NCI-H1436 treated with DMSO at 0.1 percent for 48 hours (cell line): ENCODE data around the gene HIPK4.
"Not testable (repeated sequence)": the region's sequence is repeated elsewhere in the genome, so short reads cannot be mapped to it uniquely, and the experiment has no call there.

Experiments used
- DNase-seq: peaks from one replicate; lab custom pipeline; 2025; lab: John Stamatoyannopoulos, UW

Gene HIPK4

DNA sequence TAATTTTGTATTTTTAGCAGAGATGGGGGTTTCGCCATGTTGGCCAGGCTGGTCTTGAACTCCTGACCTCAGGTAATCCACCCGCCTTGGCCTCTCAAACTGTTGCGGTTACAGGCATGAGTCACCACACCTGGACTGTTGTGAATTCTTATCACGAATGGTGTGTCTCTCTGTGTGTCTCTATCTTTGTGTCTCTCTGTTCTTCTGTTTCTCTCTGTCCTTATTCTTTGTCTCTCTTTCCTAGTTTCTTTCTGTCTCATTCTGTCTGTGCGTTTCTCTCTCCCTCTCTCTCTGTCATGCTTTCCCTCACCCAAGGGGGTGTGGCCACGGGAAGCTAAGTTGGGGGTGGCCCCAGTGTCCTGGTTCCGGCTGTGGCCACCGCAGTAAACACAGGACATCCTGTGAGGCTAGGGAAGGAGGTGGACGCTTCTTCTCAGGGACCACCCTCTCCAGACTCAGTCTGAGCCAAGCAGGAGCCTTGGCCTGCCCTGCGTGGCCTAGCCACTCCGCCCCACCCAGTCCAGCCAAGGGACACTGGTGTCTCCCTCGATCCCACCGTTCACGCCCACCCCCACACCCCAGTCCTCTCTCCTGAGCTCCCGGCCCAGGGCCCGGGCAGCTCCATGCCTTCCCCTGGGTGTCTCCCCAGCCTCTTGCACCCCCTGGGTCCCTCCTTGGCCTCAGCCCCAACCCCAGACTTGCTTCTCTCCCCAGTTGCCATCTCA, 27.1 kb upstream of the HIPK4 start:
- DNase-seq: no peak

DNA sequence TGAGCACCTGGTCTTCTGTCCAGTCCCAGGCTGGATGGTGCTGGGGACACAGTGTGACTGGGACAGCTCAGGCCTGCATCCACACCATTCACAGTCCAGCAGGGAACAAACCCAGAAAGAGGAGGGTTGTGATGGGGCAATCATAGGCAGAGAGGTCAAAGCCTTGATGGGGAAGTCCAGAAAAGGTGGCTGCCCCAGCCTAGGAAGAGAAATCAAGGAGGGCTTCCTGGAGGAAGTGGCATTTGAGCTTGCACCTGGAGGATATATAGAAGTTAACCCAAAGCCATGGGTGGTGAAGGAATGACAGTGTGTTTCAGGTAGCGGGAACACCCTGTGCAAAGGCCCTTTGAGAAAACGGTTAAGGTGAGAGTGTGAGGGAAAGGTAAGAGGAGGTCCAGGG, 25.8 kb upstream of the HIPK4 start:
- no peak for DNase-seq

DNA sequence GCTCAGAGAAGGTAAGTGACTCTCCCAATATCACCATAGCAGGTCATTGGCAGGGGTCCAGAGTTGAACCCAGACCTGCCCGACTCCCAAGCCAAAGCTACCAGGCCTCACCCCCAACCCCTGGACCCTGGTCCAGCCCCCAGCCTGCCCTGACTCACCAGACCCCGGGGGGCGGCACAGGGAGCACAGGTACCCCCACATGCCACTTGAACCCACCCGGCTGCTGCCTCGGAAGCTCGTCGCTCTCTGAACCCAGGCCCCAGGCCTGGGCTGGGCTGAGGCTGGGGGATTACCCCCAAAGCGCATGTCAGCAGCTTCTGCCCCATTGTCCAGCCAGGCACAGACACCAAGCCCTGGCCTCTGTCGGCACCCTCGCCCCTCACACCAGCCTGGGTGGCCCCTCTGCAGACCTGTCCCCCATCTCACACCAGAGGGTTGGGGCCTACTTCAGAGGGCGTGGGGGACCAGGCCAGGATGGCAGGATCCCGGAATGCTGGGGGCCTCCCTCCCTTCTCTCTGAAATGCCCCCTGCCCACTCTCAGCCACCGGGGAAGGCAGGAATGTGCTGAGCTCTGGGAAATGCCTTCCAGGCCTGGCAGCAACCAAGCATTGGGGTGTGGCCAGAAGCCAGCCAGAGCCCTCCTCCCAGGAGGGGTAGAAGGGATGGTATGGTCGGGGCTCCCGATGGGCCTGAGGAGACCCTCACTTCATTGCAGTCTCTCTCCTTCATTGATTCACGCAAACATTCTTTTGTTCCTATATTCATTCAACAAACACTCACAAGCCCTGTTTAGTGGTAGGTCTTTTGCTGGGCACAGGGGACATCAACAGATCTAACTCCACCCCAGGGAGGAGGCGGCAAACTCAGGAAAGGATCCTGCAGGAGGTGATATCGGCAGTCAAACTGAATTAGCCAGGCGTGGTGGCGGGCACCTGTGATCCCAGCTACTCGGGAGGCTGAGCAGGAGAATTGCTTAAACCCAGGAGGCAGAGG, 24.9 kb upstream of the HIPK4 start:
- no peak for DNase-seq

DNA sequence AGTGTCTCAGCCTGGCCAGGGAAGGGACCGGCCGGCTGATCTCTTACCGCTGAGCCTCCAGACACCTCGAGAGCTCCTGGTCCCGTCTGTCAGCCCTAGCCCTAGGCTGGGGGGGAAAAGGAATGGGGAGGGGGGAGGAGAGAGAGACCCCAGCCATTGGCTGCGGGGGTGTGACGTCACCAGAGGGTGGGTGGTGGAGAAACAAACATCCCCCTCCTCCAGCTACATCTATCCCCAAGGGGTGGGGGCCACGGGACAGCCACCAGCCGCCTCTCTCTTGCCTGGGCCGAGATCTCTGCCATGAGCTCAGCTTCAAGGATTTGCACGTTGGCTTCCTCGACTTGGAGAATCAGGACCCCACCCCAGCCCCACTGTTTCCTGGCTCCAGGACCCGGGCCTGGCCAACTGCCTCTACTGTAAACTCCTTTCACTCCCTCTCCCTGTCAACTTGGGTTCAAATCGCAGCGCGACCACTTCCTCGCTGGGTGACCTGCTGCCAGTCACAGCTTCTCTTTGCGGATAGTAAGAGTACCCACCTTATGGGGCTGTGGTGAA, 23.4 kb upstream of the HIPK4 start, which contains the start of gene PRX:
Gene PRX (minus strand): TSS at position 88 of the 555 bp plus-strand sequence. CDS start 5,446 bp downstream, outside the sequence.
- DNase-seq: no peak

DNA sequence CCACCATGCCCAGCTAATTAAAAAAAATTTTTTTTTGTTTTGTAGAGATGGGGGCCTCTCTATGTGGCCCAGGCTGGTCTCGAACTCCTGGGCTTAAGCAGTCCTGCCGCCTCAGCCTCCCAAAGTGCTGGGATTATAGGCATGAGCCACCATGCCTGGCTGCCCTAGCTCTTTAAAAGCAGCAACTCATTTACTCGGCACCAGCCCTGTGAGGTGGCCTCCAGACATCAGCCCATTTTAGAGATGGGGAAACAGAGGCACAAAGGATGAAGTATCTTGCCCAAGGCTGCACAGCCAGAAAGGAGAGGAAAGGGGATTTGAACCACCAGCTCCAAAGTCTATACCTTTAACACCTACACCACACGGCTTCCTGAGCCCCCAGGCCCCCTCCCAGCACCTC, 22.9 kb upstream of the HIPK4 start:
- DNase-seq: no peak

DNA sequence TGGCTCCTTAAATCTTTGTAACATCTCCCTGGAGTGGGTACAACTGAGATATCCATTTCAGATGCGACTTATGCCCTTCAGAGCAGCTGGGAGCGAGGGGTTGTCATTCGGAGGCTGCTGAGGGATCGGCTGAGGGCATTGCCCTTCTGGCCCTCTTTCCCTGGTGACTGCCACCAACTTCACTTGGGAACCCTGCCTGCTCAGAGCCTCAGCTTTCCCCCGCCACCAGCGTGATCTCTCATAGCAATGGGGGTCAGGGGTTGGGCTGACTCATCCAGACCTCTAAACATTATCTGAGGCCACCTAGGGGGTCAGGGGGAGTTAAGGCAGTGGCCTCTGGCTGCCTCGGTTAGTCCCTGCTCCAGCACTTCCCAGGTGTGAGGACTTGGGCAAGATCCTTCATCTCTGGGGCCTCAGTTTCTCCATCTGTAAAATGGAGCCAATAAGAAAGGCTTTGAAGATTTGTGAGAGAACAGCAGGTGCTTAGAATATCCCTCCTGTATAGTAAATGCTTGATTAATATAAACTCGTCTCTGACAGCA, 22.0 kb upstream of the HIPK4 start:
- no peak for DNase-seq

DNA sequence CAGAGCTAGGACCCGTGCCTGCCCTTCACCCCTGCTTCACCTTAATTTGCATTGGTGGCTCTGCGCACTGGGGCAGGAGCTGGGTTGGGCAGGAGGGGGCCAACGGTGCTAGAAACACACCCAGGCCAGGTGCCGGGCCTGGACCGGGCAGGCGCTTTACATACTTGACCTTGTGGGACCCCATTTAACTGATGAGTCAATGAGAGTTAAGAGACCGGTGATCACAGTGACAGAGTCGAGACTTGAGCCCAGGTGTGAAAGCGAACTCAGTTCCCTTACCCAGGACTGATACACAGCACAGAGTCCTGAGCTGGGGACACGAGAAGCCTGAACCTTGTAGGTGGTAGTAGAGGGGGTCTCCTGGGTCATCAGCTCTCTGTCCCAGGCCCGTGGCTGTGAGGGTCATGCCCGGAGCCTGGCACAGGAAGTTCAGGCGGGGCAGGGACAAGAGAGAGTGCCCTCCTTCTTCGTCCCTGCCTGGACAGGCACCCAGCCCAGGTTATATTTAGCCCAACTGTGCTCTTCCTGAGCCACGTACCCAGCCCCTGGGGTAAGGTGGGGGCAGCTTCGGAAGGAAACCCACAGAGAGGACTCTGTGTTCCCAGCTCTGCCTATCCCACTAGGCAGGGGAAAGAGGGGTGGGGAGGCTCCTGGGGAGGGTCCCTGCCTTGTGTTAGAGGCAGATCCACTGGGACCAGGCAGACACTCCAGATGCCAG, 21.3 kb upstream of the HIPK4 start:
- DNase-seq: no peak

GRCh38 chr19:40410030-40410389, 20.0 kb upstream of the HIPK4 start:
- DNase-seq: no peak

DNA sequence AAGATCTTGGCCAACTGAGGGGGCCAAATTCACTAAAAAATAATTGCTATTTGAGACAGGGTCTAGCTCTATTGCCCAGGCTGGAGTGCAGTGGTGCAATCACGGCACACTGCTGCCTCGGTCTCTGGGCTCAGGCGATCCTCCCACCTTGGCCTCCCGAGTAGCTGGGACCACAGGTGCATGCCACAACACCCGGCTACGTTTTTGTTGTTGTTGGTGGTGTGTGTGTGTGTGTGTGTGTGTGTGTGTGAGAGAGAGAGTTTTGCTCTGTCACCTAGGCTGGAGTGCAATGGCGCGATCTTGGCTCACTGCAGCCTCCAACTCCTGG, 18.6 kb upstream of the HIPK4 start:
- DNase-seq: not testable (repeated sequence)

DNA sequence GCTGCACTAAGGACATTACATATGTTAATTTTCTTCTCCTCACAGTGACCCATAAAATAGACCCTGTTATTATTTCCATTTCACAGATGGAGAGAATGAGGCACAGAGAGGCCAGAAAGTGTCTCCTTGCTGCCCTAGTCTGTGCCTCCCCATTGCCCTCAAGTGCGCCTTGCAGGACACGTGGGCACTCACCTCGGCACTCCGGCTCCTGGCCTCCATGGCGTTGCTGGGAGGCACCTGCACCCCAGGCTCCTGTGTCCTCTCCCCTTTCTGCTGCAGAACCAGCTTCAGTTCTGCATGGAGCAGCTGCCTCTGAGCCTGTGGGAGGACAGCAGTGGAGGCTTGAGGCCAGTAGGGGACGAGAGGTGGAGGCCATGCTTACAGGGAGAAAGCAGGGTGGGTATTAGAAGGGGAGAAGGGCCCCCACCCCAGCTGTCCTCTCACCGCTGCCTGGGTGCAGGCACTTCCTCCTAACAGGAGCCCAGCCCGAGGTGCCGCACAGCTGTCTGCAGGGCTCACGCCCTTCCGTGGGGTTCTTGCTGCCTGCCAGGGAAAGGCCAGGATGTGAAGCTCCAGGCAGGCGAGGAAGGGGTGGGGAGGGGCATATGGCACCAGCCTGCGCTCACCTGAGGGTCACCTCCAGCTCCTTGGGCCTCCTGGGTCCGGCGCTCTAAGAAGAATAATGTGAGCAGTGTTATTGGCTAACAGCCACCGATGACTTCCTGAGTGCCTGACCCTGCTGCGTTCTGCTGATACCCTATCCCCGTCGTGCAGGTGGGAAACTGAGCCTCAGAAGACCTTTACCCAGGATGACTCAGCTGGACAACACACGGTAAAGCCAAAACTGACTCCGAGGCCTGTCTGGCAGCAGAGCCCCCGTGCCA, 18.0 kb upstream of the HIPK4 start:
- DNase-seq: no peak

- no peak for DNase-seq
Measured at GRCh38 chr19:40403262-40403984, 13.4 kb upstream of the HIPK4 start.

- DNase-seq: no peak
Measured at GRCh38 chr19:40400559-40400958, 10.6 kb upstream of the HIPK4 start.

DNA sequence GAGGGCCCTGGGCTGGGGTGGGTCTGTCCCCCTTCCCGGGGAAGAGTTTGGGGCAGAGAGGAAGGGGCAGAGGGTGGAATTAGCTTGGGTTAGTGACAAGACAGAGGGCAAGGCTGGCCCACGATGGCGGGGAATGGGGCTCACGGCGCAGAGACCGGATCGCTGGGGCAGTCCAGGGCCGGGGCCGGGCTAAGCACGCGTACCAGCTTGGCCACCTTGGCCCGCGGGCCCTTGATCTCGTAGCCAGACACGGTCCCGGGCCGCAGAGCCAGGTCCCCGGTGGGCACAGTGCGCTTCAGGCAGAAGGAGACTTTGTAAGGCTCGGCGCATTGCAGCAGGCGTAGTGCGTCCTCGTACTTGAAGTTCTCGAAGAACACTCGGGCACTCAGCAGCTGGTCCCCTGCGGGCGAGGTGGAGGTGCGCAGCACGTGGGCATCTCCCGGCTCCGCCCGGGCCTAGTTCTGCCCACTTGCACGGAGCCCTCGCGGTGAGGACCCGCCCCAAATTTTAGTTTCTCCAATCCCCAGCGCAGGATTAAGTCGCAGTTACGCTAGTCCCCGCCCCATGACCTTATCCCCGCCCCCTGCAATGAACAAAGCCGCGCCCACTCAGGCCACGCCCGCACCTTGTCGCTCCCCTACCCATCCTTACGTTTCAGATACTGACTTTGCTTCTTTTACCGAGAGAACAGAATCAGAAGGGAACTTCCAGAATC, 8.6 kb upstream of the HIPK4 start:
- DNase-seq: no peak

DNA sequence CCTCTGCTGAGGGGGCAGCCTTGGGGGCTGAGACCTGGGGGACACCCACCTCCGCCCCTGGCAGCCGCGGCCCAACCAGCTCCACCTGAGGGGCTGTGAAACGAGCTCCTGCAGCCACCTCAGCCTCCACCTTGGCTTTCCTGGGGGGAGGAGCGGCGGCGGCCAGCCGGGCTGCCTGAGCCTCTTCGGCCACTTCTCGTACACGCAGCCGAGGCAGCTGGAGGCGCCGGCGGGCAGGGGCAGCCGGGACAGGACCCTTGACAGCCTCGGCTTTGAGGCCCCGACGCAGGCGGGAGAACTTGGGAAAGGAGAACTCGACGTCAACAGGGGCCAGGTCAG, 7.6 kb upstream of the HIPK4 start:
- no peak for DNase-seq

- DNase-seq: no peak
Measured at GRCh38 chr19:40396886-40397567, 7.0 kb upstream of the HIPK4 start.

DNA sequence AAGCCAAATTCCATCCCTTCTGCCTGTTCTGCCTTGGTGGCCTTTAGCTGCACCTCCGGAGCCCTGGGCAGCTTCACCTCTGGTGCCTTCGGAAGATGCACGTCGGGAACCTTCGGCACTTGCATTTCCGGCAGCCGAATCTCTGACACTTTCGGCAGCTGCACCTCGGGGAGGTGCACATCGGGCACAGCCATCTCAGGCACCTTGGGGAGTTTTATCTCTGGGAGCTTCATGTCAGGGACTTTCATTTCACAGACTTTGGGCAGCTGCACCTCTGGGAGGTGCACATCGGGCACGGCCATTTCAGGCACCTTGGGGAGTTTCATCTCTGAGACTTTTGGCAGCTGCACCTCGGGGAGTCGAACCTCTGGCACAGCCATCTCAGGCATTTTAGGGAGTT, 6.0 kb upstream of the HIPK4 start:
- no peak for DNase-seq

GRCh38 chr19:40394816-40395210, 4.8 kb upstream of the HIPK4 start:
- no peak for DNase-seq

- no peak for DNase-seq
Measured at GRCh38 chr19:40393894-40394815, 4.2 kb upstream of the HIPK4 start.
